CD4-positive, alpha-beta T cell treated with Interleukin-10 for 1 hour (primary cell): ENCODE data around the gene SIRPD.

Source experiments
- DNase-seq: peaks from one replicate; pipeline ENCODE4 v3.0.0-alpha.2; 2020

Gene SIRPD

GRCh38 chr20:1491860-1492642 is 65.5 kb downstream of the SIRPD start:
- no peak for DNase-seq

GRCh38 chr20:1491281-1491840 is 66.1 kb downstream of the SIRPD start, which contains the start of gene SIRPB2:
TSS of gene SIRPB2 (minus strand) at chr20:1491420. CDS start at chr20:1491359, 61 bp downstream.
- DNase-seq = peak; percentile 0

DNA sequence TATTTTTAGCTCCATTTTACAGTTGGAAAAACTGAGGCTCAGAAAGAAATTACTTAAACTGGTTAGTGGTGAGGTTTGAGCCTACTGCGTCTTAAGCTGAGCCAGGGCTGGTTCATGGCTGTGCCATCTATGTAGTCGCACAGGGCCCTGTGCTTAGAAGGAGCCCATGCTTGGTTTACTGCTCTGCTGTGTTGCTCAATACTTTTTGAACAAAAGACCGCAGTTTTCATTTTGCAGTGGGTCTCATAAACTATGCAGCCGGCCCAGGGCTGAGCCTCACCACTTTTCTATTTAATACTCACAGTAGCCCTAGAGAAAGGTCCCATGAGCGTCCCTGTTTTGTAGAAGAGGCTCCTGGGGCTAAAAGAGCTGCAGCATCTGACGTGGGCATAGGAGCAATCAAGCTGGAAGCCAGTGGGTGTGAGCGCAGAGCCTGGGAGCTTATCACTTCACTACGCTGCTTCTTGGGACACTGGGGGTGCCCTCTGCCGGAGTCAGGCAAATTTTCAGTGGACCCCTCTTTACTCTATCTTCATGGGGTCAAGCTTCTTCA is 66.8 kb downstream of the SIRPD start:
- no peak for DNase-seq

DNA sequence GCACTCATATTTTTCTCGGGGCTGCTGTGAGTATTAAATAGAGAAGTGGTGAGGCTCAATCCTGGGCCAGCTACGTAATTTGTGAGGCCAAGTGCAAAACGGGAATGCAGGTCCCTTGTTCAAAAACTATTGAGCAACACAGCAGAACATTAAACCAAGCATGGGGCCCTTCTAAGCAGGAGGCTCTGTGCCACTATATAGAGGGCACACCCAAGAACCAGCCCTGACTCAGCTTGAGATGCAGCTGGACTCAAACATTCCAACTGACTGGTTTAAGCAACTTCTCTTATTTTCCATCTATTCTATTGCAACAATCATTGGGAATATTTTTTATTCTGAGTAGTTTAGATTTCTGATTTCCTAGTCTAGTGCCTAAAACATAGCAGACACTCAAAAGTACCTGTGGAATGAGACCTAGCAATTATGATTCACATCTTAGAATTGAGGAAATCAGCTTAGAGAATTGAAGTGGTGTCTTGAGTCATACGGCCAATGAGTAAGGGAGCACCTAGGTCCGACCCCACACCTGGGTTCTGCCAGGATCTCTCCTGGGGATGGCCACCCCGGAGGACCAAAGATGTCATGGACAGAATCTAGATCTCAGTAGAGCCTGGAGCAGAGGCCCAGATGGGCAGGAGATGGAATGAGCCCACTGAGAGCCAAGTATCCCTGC is 67.6 kb downstream of the SIRPD start:
- no peak for DNase-seq

DNA sequence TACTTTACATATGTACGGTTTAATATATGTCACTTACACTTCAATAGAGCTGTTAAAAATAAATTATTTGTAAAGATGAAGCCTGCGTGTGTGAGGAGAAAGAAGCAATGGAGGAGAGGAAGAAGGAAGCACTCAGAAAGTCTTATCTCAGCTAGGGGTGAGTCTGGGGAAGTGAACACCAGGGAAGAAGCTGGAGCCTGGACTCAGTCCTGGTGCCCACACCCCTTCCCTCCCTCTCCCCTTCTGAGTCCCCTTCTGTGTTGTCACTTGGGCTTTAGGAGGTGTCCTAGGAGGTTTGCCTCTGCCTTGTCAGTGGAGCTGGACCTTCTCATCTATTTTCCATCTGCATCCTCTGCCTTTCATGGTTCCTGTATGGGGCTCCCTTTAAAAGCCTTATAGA is 68.2 kb downstream of the SIRPD start:
- DNase-seq = no peak

- DNase-seq = no peak
Measured at GRCh38 chr20:1486566-1486965, 70.9 kb downstream of the SIRPD start.

DNA sequence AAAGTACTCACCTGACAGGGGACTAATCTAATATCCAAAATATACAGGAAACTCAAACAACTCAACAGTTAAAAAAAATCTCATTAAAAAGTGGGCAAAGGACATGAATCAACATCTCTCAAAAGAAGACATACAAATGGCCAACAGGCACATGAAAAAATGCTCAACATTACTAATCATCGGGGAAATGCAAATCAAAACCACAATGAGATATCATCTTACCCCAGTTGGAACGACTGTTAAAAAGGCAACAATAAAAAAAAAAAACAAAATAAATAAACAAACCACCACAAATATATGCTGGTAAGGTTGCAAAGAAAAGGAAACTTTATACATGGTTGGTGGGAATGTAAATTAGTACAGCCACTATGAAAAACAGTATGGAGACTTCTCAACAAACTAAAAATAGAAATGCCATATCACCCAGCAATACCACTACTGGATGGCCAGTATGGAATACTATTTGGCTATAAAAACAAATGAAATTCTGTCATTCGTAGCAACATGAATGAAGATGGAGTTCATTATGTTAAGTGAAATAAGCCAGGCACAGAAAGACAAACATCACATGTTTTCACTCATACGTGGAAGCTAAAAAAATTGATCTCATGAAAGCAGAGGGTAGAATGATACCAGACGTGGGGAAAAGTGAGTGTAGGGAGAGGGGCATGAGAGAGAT is 72.9 kb downstream of the SIRPD start:
- no peak for DNase-seq
